H9 (cell line): ENCODE measurements around the gene BRD8. TPM values are rescaled to one million over a fixed set of nuclear protein-coding genes. Genes with fewer than 3 reads are reported as not detected.

Source experiments
- DNase-seq: peaks from one replicate; pipeline ENCODE4 v3.0.0-alpha.2; 2017
- H2AFZ ChIP-seq: one replicate; pipeline ENCODE4 v1.6.1; 2013; ENCODE audit warnings: mild to moderate bottlenecking, low read length, control low read depth, moderate library complexity
- H2AK5ac ChIP-seq: 2 replicates; pipeline ENCODE4 v1.6.1; 2013; ENCODE audit warnings: low read length, control low read depth, mixed read lengths; ENCODE audit not compliant: insufficient read length
- H2BK120ac ChIP-seq: one replicate; pipeline ENCODE4 v1.6.1; 2013; ENCODE audit warnings: low read depth, mild to moderate bottlenecking, low read length, control low read depth, inconsistent platforms; ENCODE audit not compliant: poor library complexity, severe bottlenecking
- H2BK12ac ChIP-seq: 2 replicates; pipeline ENCODE4 v1.6.1; 2013; ENCODE audit warnings: low read length, control low read depth, mixed read lengths, low read depth; ENCODE audit not compliant: insufficient read length
- H2BK15ac ChIP-seq: 2 replicates; pipeline ENCODE4 v1.6.1; 2013; ENCODE audit warnings: low read depth, low read length, control low read depth
- H2BK20ac ChIP-seq: one replicate; pipeline ENCODE4 v1.6.1; 2013; ENCODE audit warnings: low read depth, mild to moderate bottlenecking, low read length, control low read depth, inconsistent platforms; ENCODE audit not compliant: poor library complexity, severe bottlenecking
- H2BK5ac ChIP-seq: 2 replicates; pipeline ENCODE4 v1.6.1; 2013; ENCODE audit warnings: low read length, control low read depth, mixed read lengths; ENCODE audit not compliant: insufficient read length
- H3K14ac ChIP-seq: 2 replicates; pipeline ENCODE4 v1.6.1; 2013; ENCODE audit warnings: low read length, control low read depth; ENCODE audit not compliant: insufficient read depth
- H3K18ac ChIP-seq: 2 replicates; pipeline ENCODE4 v1.6.1; 2013; ENCODE audit warnings: low read depth, mild to moderate bottlenecking, mixed read lengths, low read length, control low read depth; ENCODE audit not compliant: insufficient read length
- H3K23ac ChIP-seq: 2 replicates; pipeline ENCODE4 v1.6.1; 2013; ENCODE audit warnings: low read length, control low read depth, mixed read lengths, low read depth; ENCODE audit not compliant: insufficient read length
- H3K23me2 ChIP-seq: 2 replicates; pipeline ENCODE4 v1.6.1; 2013; ENCODE audit warnings: low read depth, mild to moderate bottlenecking, mixed read lengths, low read length, control low read depth; ENCODE audit not compliant: insufficient read length, poor library complexity, severe bottlenecking
- H3K27ac ChIP-seq: 2 replicates; pipeline ENCODE4 v1.5.1; 2013; ENCODE audit warnings: low read length, control low read depth, mixed read lengths, low read depth; ENCODE audit not compliant: insufficient read length
- H3K27me3 ChIP-seq: 2 replicates; pipeline ENCODE4 v1.6.1; 2013; ENCODE audit warnings: low read length, control low read depth, inconsistent platforms; ENCODE audit not compliant: insufficient read depth
- H3K4ac ChIP-seq: 2 replicates; pipeline ENCODE4 v1.6.1; 2013; ENCODE audit warnings: low read depth, mild to moderate bottlenecking, control low read depth, inconsistent platforms, low read length, moderate library complexity
- H3K4me1 ChIP-seq: 2 replicates; pipeline ENCODE4 v1.6.1; 2013; ENCODE audit warnings: low read length, control low read depth, inconsistent platforms; ENCODE audit not compliant: insufficient read depth
- H3K4me2 ChIP-seq: 2 replicates; pipeline ENCODE4 v1.6.1; 2013; ENCODE audit warnings: low read length, control low read depth, mixed read lengths; ENCODE audit not compliant: insufficient read length, insufficient read depth
- H3K56ac ChIP-seq: 2 replicates; pipeline ENCODE4 v1.6.1; 2013; ENCODE audit warnings: low read depth, mild to moderate bottlenecking, mixed read lengths, low read length, control low read depth; ENCODE audit not compliant: insufficient read length
- H3K79me1 ChIP-seq: 2 replicates; pipeline ENCODE4 v1.6.1; 2013; ENCODE audit warnings: low read depth, mild to moderate bottlenecking, moderate library complexity, low read length, control low read depth, inconsistent platforms; ENCODE audit not compliant: insufficient read depth, poor library complexity, severe bottlenecking
- H3K79me2 ChIP-seq: 2 replicates; pipeline ENCODE4 v1.6.1; 2013; ENCODE audit warnings: low read length, control low read depth, inconsistent platforms; ENCODE audit not compliant: insufficient read depth
- H3K9ac ChIP-seq: 2 replicates; pipeline ENCODE4 v1.6.1; 2013; ENCODE audit warnings: low read length, control low read depth, mixed read lengths; ENCODE audit not compliant: insufficient read length; ENCODE audit errors: extremely low read depth
- H3K9me3 ChIP-seq: one replicate; pipeline ENCODE4 v1.6.1; 2013; ENCODE audit warnings: low read depth, low read length, inconsistent platforms; ENCODE audit not compliant: control insufficient read depth
- H3T11ph ChIP-seq: one replicate; pipeline ENCODE4 v1.6.1; 2013; ENCODE audit warnings: mild to moderate bottlenecking, low read length, control low read depth, inconsistent platforms
- H4K20me1 ChIP-seq: one replicate; pipeline ENCODE4 v1.6.1; 2013; ENCODE audit not compliant: control insufficient read depth, insufficient read length, insufficient read depth
- H4K5ac ChIP-seq: 2 replicates; pipeline ENCODE4 v1.6.1; 2013; ENCODE audit warnings: low read depth, mild to moderate bottlenecking, mixed read lengths, low read length, control low read depth; ENCODE audit not compliant: insufficient read length
- H4K8ac ChIP-seq: replicated peaks from 2 replicates; pipeline ENCODE4 v1.6.1; 2013; ENCODE audit warnings: low read length, control low read depth, mixed read lengths, low read depth; ENCODE audit not compliant: insufficient read length
- H4K91ac ChIP-seq: 2 replicates; pipeline ENCODE4 v1.6.1; 2013; ENCODE audit warnings: low read depth, mild to moderate bottlenecking, moderate library complexity, mixed read lengths, low read length, control low read depth; ENCODE audit not compliant: insufficient read length
- H3K27ac Mint-ChIP-seq, 3 experiments: 2 replicates in 2 of 3; 3 replicates in 1 of 3; pipeline ENCODE4 v1.8.0; 2020 to 2021; ENCODE audit warnings: mixed read lengths in 3 of 3, mild to moderate bottlenecking in 1 of 3, moderate library complexity in 1 of 3
- H3K27me3 Mint-ChIP-seq: 2 replicates; pipeline ENCODE4 v1.8.0; 2021; ENCODE audit warnings: low read depth, mild to moderate bottlenecking, moderate library complexity, mixed read lengths
- H3K36me3 Mint-ChIP-seq, 3 experiments: 2 replicates in 2 of 3; 3 replicates in 1 of 3; pipeline ENCODE4 v1.8.0; 2020 to 2021; ENCODE audit warnings: low read depth in 3 of 3, mixed read lengths in 3 of 3; ENCODE audit not compliant: insufficient read depth in 1 of 3
- H3K4me1 Mint-ChIP-seq, 2 experiments: 2 replicates each; pipeline ENCODE4 v1.8.0; 2020; ENCODE audit warnings: mixed read lengths in 2 of 2
- H3K4me3 Mint-ChIP-seq, 2 experiments: 2 replicates in 1 of 2; 3 replicates in 1 of 2; pipeline ENCODE4 v1.8.0; 2020 to 2021; ENCODE audit warnings: mild to moderate bottlenecking in 2 of 2, mixed read lengths in 2 of 2, moderate library complexity in 1 of 2
- H3K9me3 Mint-ChIP-seq, 2 experiments: 2 replicates in 1 of 2; 3 replicates in 1 of 2; pipeline ENCODE4 v1.8.0; 2020; ENCODE audit warnings: mild to moderate bottlenecking in 2 of 2, mixed read lengths in 2 of 2, moderate library complexity in 1 of 2
- CTCF ChIP-seq: fragments of 200-600 bp; sonication (generic); conservative IDR thresholded peaks from 3 replicates; pipeline ENCODE4 v1.8.0; 2021; ENCODE audit warnings: antibody characterized with exemption, mild to moderate bottlenecking
- total RNA-seq: library from RNA; stranded (reverse); gene quantifications from 2 replicates; pipeline ENCODE4 v1.2.1, GENCODE V29; 2021

The BRD8 gene
- total RNA-seq, 1 experiment from 2014 or later: 67.9 TPM

- H2BK5ac ChIP-seq: no peak overlapping the region
- H2AK5ac ChIP-seq: no peak overlapping the region
- H3K27me3 ChIP-seq: no peaks in the 10 kb centered on the region
- no peak overlapping the region for H4K8ac ChIP-seq
- H3K9me3 ChIP-seq: no peaks in the 10 kb centered on the region
- no peak overlapping the region for H4K5ac ChIP-seq
- no peak overlapping the region for H3K4me3 Mint-ChIP-seq
- H3K36me3 Mint-ChIP-seq: peaks cover 61 to 95% (median 95%) of the 10 kb centered on the region in 3 experiments; a peak in 6 of 7 replicates
- no peak overlapping the region for H4K91ac ChIP-seq
- no peaks in the 10 kb centered on the region for H3K4me1 ChIP-seq
- no peaks in the 10 kb centered on the region for H4K20me1 ChIP-seq
- no peak overlapping the region for H3K9ac ChIP-seq
- TF ChIP-seq CTCF: no peak
- no peak overlapping the region for H3K23ac ChIP-seq
- H2AFZ ChIP-seq: no peak overlapping the region
- H3K18ac ChIP-seq: no peak overlapping the region
- no peak overlapping the region for H3K27ac ChIP-seq
- no peak overlapping the region for H3K14ac ChIP-seq
- H2BK20ac ChIP-seq: no peak overlapping the region
- no peaks in the 10 kb centered on the region for H3K9me3 Mint-ChIP-seq
- H2BK15ac ChIP-seq: no peak overlapping the region
- H3K79me2 ChIP-seq: no peaks in the 10 kb centered on the region
- H2BK12ac ChIP-seq: no peak overlapping the region
- H3K27me3 Mint-ChIP-seq: no peaks in the 10 kb centered on the region
- no peak overlapping the region for H3T11ph ChIP-seq
- no peak overlapping the region for H3K56ac ChIP-seq
- H3K4me1 Mint-ChIP-seq: no peaks in the 10 kb centered on the region
- no peak overlapping the region for H3K4ac ChIP-seq
- H3K27ac Mint-ChIP-seq: no peak overlapping the region
- DNase-seq: no peak
- no peaks in the 10 kb centered on the region for H3K23me2 ChIP-seq
- H3K79me1 ChIP-seq: no peaks in the 10 kb centered on the region
- H2BK120ac ChIP-seq: no peak overlapping the region
- H3K4me2 ChIP-seq: no peak overlapping the region
Measured at GRCh38 chr5:138163721-138164120, 14.7 kb downstream of the BRD8 start.
